PFSK-1 (cell line): ENCODE results near the gene LIMK2.

Experiments
- FOXP2 ChIP-seq: optimal IDR thresholded peaks from 2 replicates; pipeline ENCODE3; 2011; ENCODE audit warnings: borderline replicate concordance, control low read depth, inconsistent platforms; ENCODE audit not compliant: insufficient read depth; ENCODE audit errors: extremely low read length, extremely low read depth
- POLR2AphosphoS5 ChIP-seq: IDR thresholded peaks from 2 replicates; pipeline ENCODE4 v1.6.1; 2012; ENCODE audit warnings: low read depth, mild to moderate bottlenecking, control low read depth, low read length, moderate library complexity
- SIN3A ChIP-seq: IDR thresholded peaks from 2 replicates; pipeline ENCODE4 v1.6.1; 2012; ENCODE audit warnings: mild to moderate bottlenecking, low read length, moderate library complexity, borderline replicate concordance; ENCODE audit not compliant: insufficient read depth
- TAF1 ChIP-seq: IDR thresholded peaks from 2 replicates; pipeline ENCODE4 v1.6.1; 2012; ENCODE audit warnings: low read length, control low read depth, borderline replicate concordance; ENCODE audit not compliant: insufficient read depth
- TF ChIP-seq, protein P1 (sequence below), 2 experiments: IDR thresholded peaks; 2 replicates each; pipeline versions ENCODE4 v1.6.1 to v1.8.0; 2011 to 2012; ENCODE audit warnings: low read depth in 2 of 2, low read length in 2 of 2, control low read depth in 1 of 2, inconsistent platforms in 1 of 2, mild to moderate bottlenecking in 1 of 2, moderate library complexity in 1 of 2; ENCODE audit not compliant: insufficient read depth in 1 of 2

The LIMK2 gene

DNA sequence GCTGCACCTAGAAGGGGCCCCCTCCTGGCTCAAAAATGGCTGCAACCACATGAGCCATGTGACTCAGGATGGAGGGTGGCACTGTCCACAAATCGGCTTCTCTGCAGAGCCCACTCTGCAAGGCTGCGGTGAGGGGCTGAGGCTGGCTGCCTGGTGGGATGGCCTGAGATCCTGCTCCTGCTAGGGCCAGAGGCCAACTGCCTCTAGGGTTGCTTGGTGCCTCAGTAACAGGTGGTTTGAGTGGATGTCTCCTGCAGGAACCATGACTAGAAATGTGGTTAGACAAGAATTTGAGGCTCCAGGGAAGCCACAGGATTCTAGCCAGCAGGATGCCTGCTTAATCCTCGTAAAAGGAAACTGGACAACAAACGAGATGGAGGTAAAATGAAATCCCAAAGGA is 116.9 kb downstream of the LIMK2 start:
- no peak for TF ChIP-seq SIN3A
- no peak for TF ChIP-seq POLR2AphosphoS5
- no peak for TF ChIP-seq TAF1
- TF ChIP-seq, protein P1, sequence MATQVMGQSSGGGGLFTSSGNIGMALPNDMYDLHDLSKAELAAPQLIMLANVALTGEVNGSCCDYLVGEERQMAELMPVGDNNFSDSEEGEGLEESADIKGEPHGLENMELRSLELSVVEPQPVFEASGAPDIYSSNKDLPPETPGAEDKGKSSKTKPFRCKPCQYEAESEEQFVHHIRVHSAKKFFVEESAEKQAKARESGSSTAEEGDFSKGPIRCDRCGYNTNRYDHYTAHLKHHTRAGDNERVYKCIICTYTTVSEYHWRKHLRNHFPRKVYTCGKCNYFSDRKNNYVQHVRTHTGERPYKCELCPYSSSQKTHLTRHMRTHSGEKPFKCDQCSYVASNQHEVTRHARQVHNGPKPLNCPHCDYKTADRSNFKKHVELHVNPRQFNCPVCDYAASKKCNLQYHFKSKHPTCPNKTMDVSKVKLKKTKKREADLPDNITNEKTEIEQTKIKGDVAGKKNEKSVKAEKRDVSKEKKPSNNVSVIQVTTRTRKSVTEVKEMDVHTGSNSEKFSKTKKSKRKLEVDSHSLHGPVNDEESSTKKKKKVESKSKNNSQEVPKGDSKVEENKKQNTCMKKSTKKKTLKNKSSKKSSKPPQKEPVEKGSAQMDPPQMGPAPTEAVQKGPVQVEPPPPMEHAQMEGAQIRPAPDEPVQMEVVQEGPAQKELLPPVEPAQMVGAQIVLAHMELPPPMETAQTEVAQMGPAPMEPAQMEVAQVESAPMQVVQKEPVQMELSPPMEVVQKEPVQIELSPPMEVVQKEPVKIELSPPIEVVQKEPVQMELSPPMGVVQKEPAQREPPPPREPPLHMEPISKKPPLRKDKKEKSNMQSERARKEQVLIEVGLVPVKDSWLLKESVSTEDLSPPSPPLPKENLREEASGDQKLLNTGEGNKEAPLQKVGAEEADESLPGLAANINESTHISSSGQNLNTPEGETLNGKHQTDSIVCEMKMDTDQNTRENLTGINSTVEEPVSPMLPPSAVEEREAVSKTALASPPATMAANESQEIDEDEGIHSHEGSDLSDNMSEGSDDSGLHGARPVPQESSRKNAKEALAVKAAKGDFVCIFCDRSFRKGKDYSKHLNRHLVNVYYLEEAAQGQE (IDR thresholded peaks at IDR 0.05; ENCODE audit: insufficient read depth in 1 of 2, low read depth in 2 of 2, low read length in 2 of 2), result no peak
- TF ChIP-seq FOXP2, result no peak
